WTC11 (cell line): Measurements from ENCODE around the gene IDH3A. TPM values are rescaled to one million over a fixed set of nuclear protein-coding genes. Genes with fewer than 3 reads are reported as not detected.

Experiments
- ATAC-seq: fragments of 200-7000 bp; cut with Tn5 transposase; 2 replicates; pipeline ENCODE4 v1.10.0; 2021; ENCODE audit warnings: mild to moderate bottlenecking, moderate library complexity
- CTCF ChIA-PET: fragments of 300-600 bp; sonication (Branson Sonifier 250); formaldehyde crosslinking; loops from one replicate; lab custom pipeline; 2021; ENCODE audit warnings: antibody characterized with exemption; lab: Charles Lee
- POLR2A ChIA-PET: fragments of 350-600 bp; sonication (Branson Sonifier 250); formaldehyde crosslinking; loops from one replicate; lab custom pipeline; 2021; ENCODE audit warnings: antibody characterized with exemption; lab: Charles Lee
- DNase-seq: peaks from one replicate; pipeline ENCODE4 v3.0.0; 2021; ENCODE audit warnings: low spot score
- H3K27ac Mint-ChIP-seq: 2 replicates; pipeline ENCODE4 v1.8.0; 2021; ENCODE audit warnings: mixed read lengths
- H3K27me3 Mint-ChIP-seq: 2 replicates; pipeline ENCODE4 v1.8.0; 2021; ENCODE audit warnings: low read depth, mild to moderate bottlenecking, moderate library complexity, mixed read lengths
- H3K36me3 Mint-ChIP-seq: 2 replicates; pipeline ENCODE4 v1.8.0; 2021; ENCODE audit warnings: mixed read lengths
- H3K4me1 Mint-ChIP-seq: 2 replicates; pipeline ENCODE4 v1.8.0; 2022; ENCODE audit warnings: mixed read lengths
- H3K4me3 Mint-ChIP-seq: 2 replicates; pipeline ENCODE4 v1.8.0; 2021; ENCODE audit warnings: mild to moderate bottlenecking, moderate library complexity, mixed read lengths
- H3K9me3 Mint-ChIP-seq: 2 replicates; pipeline ENCODE4 v1.8.0; 2021; ENCODE audit warnings: mixed read lengths
- CREB1 ChIP-seq: sonication (generic); formaldehyde crosslinking; IDR thresholded peaks from 2 replicates; pipeline ENCODE4 v1.8.0; 2023; ENCODE audit warnings: mild to moderate bottlenecking, missing genetic modification reagents
- ETV6 ChIP-seq: sonication (generic); formaldehyde crosslinking; IDR thresholded peaks from 2 replicates; pipeline ENCODE4 v1.8.1; 2022; ENCODE audit warnings: mild to moderate bottlenecking, missing genetic modification reagents
- FOXK1 ChIP-seq: sonication (generic); formaldehyde crosslinking; IDR thresholded peaks from 2 replicates; pipeline ENCODE4 v1.8.0; 2022; ENCODE audit warnings: mild to moderate bottlenecking, moderate library complexity, missing genetic modification reagents
- HMGA2 ChIP-seq: fragments of 250-450 bp; sonication (Bioruptor Pico); IDR thresholded peaks from 2 replicates; pipeline ENCODE4 v1.4.0; 2021; ENCODE audit warnings: mild to moderate bottlenecking, moderate library complexity
- JUN ChIP-seq: sonication (generic); formaldehyde crosslinking; IDR thresholded peaks from 2 replicates; pipeline ENCODE4 v1.8.0; 2023; ENCODE audit warnings: mild to moderate bottlenecking, missing genetic modification reagents
- NR1H2 ChIP-seq: sonication (generic); formaldehyde crosslinking; IDR thresholded peaks from 2 replicates; pipeline ENCODE4 v1.9.0; 2021; ENCODE audit warnings: mild to moderate bottlenecking, moderate library complexity, missing genetic modification reagents
- NR2C2 ChIP-seq: sonication (generic); formaldehyde crosslinking; IDR thresholded peaks from 2 replicates; pipeline ENCODE4 v1.8.0; 2022; ENCODE audit warnings: mild to moderate bottlenecking, missing genetic modification reagents
- SOX15 ChIP-seq: fragments of 250-450 bp; sonication (Bioruptor Pico); IDR thresholded peaks from 2 replicates; pipeline ENCODE4 v1.9.0; 2021; ENCODE audit warnings: mild to moderate bottlenecking
- SP1 ChIP-seq: sonication (generic); formaldehyde crosslinking; conservative IDR thresholded peaks from 2 replicates; pipeline ENCODE4 v1.8.1; 2022; ENCODE audit warnings: missing genetic modification reagents
- TP53 ChIP-seq: sonication (generic); formaldehyde crosslinking; IDR thresholded peaks from 2 replicates; pipeline ENCODE4 v1.8.1; 2023; ENCODE audit warnings: mild to moderate bottlenecking, missing genetic modification reagents
- ZBTB21 ChIP-seq: sonication (generic); formaldehyde crosslinking; IDR thresholded peaks from 2 replicates; pipeline ENCODE4 v1.8.1; 2023; ENCODE audit warnings: mild to moderate bottlenecking, missing genetic modification reagents, borderline replicate concordance
- ZNF423 ChIP-seq: fragments of 250-450 bp; sonication (Bioruptor Pico); IDR thresholded peaks from 2 replicates; pipeline ENCODE4 v2.1.2; 2022; ENCODE audit warnings: mild to moderate bottlenecking, moderate library complexity
- total RNA-seq: library from RNA; stranded (reverse); gene quantifications from 3 replicates; pipeline ENCODE4 v1.2.3, GENCODE V29; 2021
- TF ChIP-seq, protein P1 (sequence below): fragments of 250-450 bp; sonication (Bioruptor Pico); IDR thresholded peaks from 2 replicates; pipeline ENCODE4 v1.9.0; 2021; ENCODE audit warnings: mild to moderate bottlenecking
- TF ChIP-seq, protein P2 (sequence below): sonication (generic); formaldehyde crosslinking; conservative IDR thresholded peaks from 2 replicates; pipeline ENCODE4 v1.8.1; 2023; ENCODE audit warnings: mild to moderate bottlenecking, low read depth, missing genetic modification reagents, moderate library complexity
- TF ChIP-seq, protein P3 (sequence below): sonication (generic); formaldehyde crosslinking; IDR thresholded peaks from 2 replicates; pipeline ENCODE4 v1.8.1; 2023; ENCODE audit warnings: mild to moderate bottlenecking, moderate library complexity, missing genetic modification reagents
- TF ChIP-seq, protein P4 (sequence below): sonication (generic); formaldehyde crosslinking; IDR thresholded peaks from 2 replicates; pipeline ENCODE4 v1.8.1; 2022; ENCODE audit warnings: missing genetic modification reagents, borderline replicate concordance
- TF ChIP-seq, protein P5 (sequence below): sonication (generic); formaldehyde crosslinking; IDR thresholded peaks from 2 replicates; pipeline ENCODE4 v1.8.1; 2023; ENCODE audit warnings: mild to moderate bottlenecking, missing genetic modification reagents, moderate library complexity
- TF ChIP-seq, protein P6 (sequence below): fragments of 200-600 bp; IDR thresholded peaks from 2 replicates; pipeline ENCODE4 v1.8.0; 2022; ENCODE audit warnings: antibody characterized with exemption

The IDH3A gene
- total RNA-seq, 1 experiment from 2014 or later = 56.6 TPM

DNA sequence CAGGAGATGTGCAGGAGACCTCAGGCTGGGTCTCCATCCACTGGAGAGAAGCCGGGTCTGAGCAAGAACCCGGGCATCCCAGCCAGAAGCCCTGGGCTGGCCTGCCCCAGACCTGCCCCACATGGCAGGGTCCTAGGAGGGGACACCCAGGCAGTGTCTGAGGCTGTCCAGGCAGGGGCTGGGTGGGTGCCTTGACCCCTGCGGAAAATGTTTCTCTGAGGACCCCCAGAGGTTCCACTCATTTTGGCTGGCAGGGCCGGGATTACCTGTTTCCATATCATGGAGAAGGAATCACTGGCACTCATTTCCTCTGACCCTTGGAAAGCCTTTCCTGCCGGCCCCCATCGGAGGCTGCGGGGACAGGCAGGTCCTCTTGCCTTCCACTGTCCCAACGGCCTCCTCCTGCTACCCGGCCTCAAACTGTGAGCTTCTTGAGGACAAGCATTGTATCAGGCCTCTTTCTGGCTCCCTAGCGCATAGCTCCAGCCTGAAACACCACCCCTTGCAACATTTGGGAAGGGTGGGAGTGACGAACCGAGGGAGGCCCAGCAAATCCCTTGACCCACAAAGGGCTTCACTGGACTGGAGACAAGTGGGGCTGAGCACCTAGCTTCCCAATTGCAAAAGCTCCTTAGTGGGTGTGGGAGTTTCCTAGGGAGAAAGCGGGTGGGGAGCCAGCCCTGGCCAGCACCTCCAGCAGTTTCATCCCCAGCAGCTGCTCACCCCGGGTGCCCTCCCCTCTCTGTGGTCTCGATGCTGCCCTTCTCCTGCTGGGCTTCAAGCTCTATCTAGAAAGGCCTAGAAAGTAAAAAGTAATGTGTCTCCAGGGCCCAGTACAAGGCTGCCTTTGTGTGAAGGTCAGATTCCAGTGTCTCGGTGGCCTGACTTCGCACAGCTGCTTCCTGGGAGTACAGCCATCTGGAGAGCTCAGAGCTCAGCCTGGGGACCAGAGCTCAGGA lies 55.5 kb downstream of the IDH3A start (continued):
- TF ChIP-seq ZBTB21 (CRISPR knock-in tag) = no peak
- TF ChIP-seq, protein P1, sequence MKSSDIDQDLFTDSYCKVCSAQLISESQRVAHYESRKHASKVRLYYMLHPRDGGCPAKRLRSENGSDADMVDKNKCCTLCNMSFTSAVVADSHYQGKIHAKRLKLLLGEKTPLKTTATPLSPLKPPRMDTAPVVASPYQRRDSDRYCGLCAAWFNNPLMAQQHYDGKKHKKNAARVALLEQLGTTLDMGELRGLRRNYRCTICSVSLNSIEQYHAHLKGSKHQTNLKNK (CRISPR knock-in tag) = no peak
- TF ChIP-seq, all 79 proteins: peak for 0

DNA sequence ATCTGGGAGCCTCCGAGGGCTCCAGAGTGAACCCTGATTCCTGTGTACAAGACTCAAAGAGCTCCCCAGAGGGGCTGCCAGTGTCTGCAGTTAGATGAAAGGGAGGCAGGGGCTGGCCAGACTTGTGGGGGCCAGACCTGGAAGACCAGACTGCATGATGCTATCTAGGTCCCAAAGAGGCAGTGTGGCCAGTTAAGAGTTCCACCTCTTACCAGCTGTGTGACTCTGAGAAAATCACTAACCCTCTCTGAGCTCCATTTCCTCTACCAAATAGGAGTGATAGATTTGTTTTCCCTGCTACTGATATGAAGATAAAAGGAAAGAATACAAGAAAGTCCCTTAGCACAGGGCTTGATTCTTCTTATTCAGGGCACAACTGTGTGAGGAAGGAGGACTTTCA lies 56.2 kb downstream of the IDH3A start:
- ATAC-seq = no peak
- Mint-ChIP-seq H3K4me3 (no peak overlapping the region), H3K36me3 (no peaks in the 10 kb centered on the region), H3K9me3 (no peaks in the 10 kb centered on the region), H3K27ac (no peak overlapping the region), H3K27me3 (no peaks in the 10 kb centered on the region), H3K4me1 (peaks cover 6% of the 10 kb centered on the region)
- TF ChIP-seq, protein P2, sequence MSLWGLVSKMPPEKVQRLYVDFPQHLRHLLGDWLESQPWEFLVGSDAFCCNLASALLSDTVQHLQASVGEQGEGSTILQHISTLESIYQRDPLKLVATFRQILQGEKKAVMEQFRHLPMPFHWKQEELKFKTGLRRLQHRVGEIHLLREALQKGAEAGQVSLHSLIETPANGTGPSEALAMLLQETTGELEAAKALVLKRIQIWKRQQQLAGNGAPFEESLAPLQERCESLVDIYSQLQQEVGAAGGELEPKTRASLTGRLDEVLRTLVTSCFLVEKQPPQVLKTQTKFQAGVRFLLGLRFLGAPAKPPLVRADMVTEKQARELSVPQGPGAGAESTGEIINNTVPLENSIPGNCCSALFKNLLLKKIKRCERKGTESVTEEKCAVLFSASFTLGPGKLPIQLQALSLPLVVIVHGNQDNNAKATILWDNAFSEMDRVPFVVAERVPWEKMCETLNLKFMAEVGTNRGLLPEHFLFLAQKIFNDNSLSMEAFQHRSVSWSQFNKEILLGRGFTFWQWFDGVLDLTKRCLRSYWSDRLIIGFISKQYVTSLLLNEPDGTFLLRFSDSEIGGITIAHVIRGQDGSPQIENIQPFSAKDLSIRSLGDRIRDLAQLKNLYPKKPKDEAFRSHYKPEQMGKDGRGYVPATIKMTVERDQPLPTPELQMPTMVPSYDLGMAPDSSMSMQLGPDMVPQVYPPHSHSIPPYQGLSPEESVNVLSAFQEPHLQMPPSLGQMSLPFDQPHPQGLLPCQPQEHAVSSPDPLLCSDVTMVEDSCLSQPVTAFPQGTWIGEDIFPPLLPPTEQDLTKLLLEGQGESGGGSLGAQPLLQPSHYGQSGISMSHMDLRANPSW (CRISPR knock-in tag) = no peak
- TF ChIP-seq JUN = no peak
- TF ChIP-seq, protein P3, sequence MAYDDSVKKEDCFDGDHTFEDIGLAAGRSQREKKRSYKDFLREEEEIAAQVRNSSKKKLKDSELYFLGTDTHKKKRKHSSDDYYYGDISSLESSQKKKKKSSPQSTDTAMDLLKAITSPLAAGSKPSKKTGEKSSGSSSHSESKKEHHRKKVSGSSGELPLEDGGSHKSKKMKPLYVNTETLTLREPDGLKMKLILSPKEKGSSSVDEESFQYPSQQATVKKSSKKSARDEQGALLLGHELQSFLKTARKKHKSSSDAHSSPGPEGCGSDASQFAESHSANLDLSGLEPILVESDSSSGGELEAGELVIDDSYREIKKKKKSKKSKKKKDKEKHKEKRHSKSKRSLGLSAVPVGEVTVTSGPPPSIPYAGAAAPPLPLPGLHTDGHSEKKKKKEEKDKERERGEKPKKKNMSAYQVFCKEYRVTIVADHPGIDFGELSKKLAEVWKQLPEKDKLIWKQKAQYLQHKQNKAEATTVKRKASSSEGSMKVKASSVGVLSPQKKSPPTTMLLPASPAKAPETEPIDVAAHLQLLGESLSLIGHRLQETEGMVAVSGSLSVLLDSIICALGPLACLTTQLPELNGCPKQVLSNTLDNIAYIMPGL (CRISPR knock-in tag) = no peak
- ChIA-PET CTCF (interaction anchor here (1.0 to 4.2 kb wide), 3 partner anchors 10 to 75 kb away, joined by 3 to 33 read pairs (median 10); no protein-coding TSS in a partner anchor), POLR2A (no interaction called here)
- no peak for DNase-seq

DNA sequence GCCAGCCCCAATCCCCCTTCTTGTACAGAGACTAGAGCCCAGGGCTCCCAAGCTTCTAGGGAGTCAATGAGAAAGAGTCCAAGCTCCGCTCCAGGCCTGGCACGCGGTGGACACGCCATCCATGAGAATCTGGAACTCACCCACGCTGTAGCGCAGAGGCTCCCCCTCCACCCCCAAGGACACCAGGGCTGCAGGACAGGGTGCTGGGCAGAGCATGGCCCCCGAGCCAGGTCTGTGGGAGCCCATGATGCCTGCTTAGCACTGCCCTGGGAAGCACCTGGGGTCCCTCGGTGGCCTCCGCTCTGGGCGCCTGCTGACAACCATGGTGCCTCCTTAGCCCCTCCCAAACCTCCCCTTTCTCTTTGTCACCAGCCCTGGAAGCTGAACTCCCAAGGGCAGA lies 56.7 kb downstream of the IDH3A start:
- TF ChIP-seq CREB1 (CRISPR knock-in tag) = no peak
- TF ChIP-seq SOX15 (CRISPR knock-in tag) = no peak
- TF ChIP-seq, protein P4, sequence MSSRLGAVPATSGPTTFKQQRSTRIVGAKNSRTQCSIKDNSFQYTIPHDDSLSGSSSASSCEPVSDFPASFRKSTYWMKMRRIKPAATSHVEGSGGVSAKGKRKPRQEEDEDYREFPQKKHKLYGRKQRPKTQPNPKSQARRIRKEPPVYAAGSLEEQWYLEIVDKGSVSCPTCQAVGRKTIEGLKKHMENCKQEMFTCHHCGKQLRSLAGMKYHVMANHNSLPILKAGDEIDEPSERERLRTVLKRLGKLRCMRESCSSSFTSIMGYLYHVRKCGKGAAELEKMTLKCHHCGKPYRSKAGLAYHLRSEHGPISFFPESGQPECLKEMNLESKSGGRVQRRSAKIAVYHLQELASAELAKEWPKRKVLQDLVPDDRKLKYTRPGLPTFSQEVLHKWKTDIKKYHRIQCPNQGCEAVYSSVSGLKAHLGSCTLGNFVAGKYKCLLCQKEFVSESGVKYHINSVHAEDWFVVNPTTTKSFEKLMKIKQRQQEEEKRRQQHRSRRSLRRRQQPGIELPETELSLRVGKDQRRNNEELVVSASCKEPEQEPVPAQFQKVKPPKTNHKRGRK (CRISPR knock-in tag) = no peak
- TF ChIP-seq ZNF423 (CRISPR knock-in tag) = no peak
- TF ChIP-seq FOXK1 (CRISPR knock-in tag) = no peak
- no peak for TF ChIP-seq TP53
- no peak for TF ChIP-seq NR1H2
- TF ChIP-seq, protein P5, sequence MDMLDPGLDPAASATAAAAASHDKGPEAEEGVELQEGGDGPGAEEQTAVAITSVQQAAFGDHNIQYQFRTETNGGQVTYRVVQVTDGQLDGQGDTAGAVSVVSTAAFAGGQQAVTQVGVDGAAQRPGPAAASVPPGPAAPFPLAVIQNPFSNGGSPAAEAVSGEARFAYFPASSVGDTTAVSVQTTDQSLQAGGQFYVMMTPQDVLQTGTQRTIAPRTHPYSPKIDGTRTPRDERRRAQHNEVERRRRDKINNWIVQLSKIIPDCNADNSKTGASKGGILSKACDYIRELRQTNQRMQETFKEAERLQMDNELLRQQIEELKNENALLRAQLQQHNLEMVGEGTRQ (CRISPR knock-in tag) = no peak
- TF ChIP-seq NR2C2 (CRISPR knock-in tag) = no peak
- TF ChIP-seq, protein P6, sequence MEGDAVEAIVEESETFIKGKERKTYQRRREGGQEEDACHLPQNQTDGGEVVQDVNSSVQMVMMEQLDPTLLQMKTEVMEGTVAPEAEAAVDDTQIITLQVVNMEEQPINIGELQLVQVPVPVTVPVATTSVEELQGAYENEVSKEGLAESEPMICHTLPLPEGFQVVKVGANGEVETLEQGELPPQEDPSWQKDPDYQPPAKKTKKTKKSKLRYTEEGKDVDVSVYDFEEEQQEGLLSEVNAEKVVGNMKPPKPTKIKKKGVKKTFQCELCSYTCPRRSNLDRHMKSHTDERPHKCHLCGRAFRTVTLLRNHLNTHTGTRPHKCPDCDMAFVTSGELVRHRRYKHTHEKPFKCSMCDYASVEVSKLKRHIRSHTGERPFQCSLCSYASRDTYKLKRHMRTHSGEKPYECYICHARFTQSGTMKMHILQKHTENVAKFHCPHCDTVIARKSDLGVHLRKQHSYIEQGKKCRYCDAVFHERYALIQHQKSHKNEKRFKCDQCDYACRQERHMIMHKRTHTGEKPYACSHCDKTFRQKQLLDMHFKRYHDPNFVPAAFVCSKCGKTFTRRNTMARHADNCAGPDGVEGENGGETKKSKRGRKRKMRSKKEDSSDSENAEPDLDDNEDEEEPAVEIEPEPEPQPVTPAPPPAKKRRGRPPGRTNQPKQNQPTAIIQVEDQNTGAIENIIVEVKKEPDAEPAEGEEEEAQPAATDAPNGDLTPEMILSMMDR = no peak
- no peak for TF ChIP-seq SP1 (CRISPR knock-in tag)
- TF ChIP-seq ETV6 (CRISPR knock-in tag) = no peak
- TF ChIP-seq HMGA2 (CRISPR knock-in tag) = no peak
- Mint-ChIP-seq H3K27me3 (no peaks in the 10 kb centered on the region), H3K9me3 (no peaks in the 10 kb centered on the region), H3K27ac (no peak overlapping the region), H3K4me3 (no peak overlapping the region), H3K4me1 (peaks cover 6% of the 10 kb centered on the region), H3K36me3 (no peaks in the 10 kb centered on the region)
- ChIA-PET CTCF (interaction anchor here (4.2 kb wide), 1 partner anchor 10 kb away, joined by 33 read pairs; no protein-coding TSS in a partner anchor), POLR2A (no interaction called here)
- ATAC-seq (no peak), DNase-seq (no peak)
